GM11168 (cell line): ENCODE results near the gene AHCYL2.
"Not testable (repeated sequence)": the region's sequence is repeated elsewhere in the genome, so short reads cannot be mapped to it uniquely, and the experiment has no call there.

Source experiments
- in situ Hi-C: fragments of 300-500 bp; cut with MboI; formaldehyde crosslinking; loops from one replicate; pipeline ENCODE4 v1.12.0; 2022; ENCODE audit warnings: low sequenced_read_pairs; ENCODE audit not compliant: unreplicated experiment

Gene AHCYL2

GRCh38 chr7:129278688-129279087 lies 53.9 kb downstream of the AHCYL2 start:
- in situ Hi-C loops: no loop called here

- in situ Hi-C loops: loop anchor here (5.0 kb wide), 1 partner anchor 62 kb away; no protein-coding TSS in a partner anchor
Measured at GRCh38 chr7:129279757-129280156, 54.9 kb downstream of the AHCYL2 start.

GRCh38 chr7:129281163-129281562 lies 56.3 kb downstream of the AHCYL2 start:
- in situ Hi-C loops: loop anchor here (5.0 kb wide), 1 partner anchor 64 kb away; no protein-coding TSS in a partner anchor

- in situ Hi-C loops: loop anchor here (5.0 kb wide), 1 partner anchor 66 kb away; no protein-coding TSS in a partner anchor
Measured at GRCh38 chr7:129282865-129283264, 58.0 kb downstream of the AHCYL2 start.

GRCh38 chr7:129283936-129284335 lies 59.1 kb downstream of the AHCYL2 start:
- in situ Hi-C loops: loop anchor here (5.0 kb wide), 1 partner anchor 67 kb away; no protein-coding TSS in a partner anchor

GRCh38 chr7:129285111-129285510 lies 60.3 kb downstream of the AHCYL2 start:
- in situ Hi-C loops: no loop called here

GRCh38 chr7:129292861-129293260 lies 68.0 kb downstream of the AHCYL2 start:
- in situ Hi-C loops: no loop called here

- in situ Hi-C loops: no loop called here
Measured at GRCh38 chr7:129295015-129295423, 70.2 kb downstream of the AHCYL2 start.

- in situ Hi-C loops: no loop called here
Measured at GRCh38 chr7:129298268-129298893, 73.6 kb downstream of the AHCYL2 start.

GRCh38 chr7:129299889-129300288 lies 75.1 kb downstream of the AHCYL2 start:
- in situ Hi-C loops: no loop called here

GRCh38 chr7:129300299-129300698 lies 75.5 kb downstream of the AHCYL2 start:
- in situ Hi-C loops: not testable (repeated sequence)

GRCh38 chr7:129307592-129307991 lies 82.8 kb downstream of the AHCYL2 start:
- in situ Hi-C loops: no loop called here

GRCh38 chr7:129308047-129308446 lies 83.2 kb downstream of the AHCYL2 start:
- in situ Hi-C loops: no loop called here

GRCh38 chr7:129311429-129311828 lies 86.6 kb downstream of the AHCYL2 start:
- in situ Hi-C loops: no loop called here

GRCh38 chr7:129313282-129313681 lies 88.5 kb downstream of the AHCYL2 start:
- in situ Hi-C loops: no loop called here

- in situ Hi-C loops: no loop called here
Measured at GRCh38 chr7:129315960-129316359, 91.1 kb downstream of the AHCYL2 start.

GRCh38 chr7:129317450-129317849 lies 92.6 kb downstream of the AHCYL2 start:
- in situ Hi-C loops: no loop called here

GRCh38 chr7:129327076-129327475 lies 102.2 kb downstream of the AHCYL2 start:
- in situ Hi-C loops: no loop called here

- in situ Hi-C loops: no loop called here
Measured at GRCh38 chr7:129332254-129333035, 107.6 kb downstream of the AHCYL2 start.

GRCh38 chr7:129334473-129334872 lies 109.6 kb downstream of the AHCYL2 start:
- in situ Hi-C loops: no loop called here

- in situ Hi-C loops: no loop called here
Measured at GRCh38 chr7:129338450-129338849, 113.6 kb downstream of the AHCYL2 start.
